H9 (cell line): ENCODE data around the gene CHN2. TPM values are rescaled to one million over a fixed set of nuclear protein-coding genes. Genes with fewer than 3 reads are reported as not detected.

ENCODE experiments used
- DNase-seq: peaks from one replicate; pipeline ENCODE4 v3.0.0-alpha.2; 2017
- H2AFZ ChIP-seq: one replicate; pipeline ENCODE4 v1.6.1; 2013; ENCODE audit warnings: mild to moderate bottlenecking, low read length, control low read depth, moderate library complexity
- H2AK5ac ChIP-seq: 2 replicates; pipeline ENCODE4 v1.6.1; 2013; ENCODE audit warnings: low read length, control low read depth, mixed read lengths; ENCODE audit not compliant: insufficient read length
- H2BK120ac ChIP-seq: one replicate; pipeline ENCODE4 v1.6.1; 2013; ENCODE audit warnings: low read depth, mild to moderate bottlenecking, low read length, control low read depth, inconsistent platforms; ENCODE audit not compliant: poor library complexity, severe bottlenecking
- H2BK12ac ChIP-seq: 2 replicates; pipeline ENCODE4 v1.6.1; 2013; ENCODE audit warnings: low read length, control low read depth, mixed read lengths, low read depth; ENCODE audit not compliant: insufficient read length
- H2BK15ac ChIP-seq: 2 replicates; pipeline ENCODE4 v1.6.1; 2013; ENCODE audit warnings: low read depth, low read length, control low read depth
- H2BK20ac ChIP-seq: one replicate; pipeline ENCODE4 v1.6.1; 2013; ENCODE audit warnings: low read depth, mild to moderate bottlenecking, low read length, control low read depth, inconsistent platforms; ENCODE audit not compliant: poor library complexity, severe bottlenecking
- H2BK5ac ChIP-seq: 2 replicates; pipeline ENCODE4 v1.6.1; 2013; ENCODE audit warnings: low read length, control low read depth, mixed read lengths; ENCODE audit not compliant: insufficient read length
- H3K14ac ChIP-seq: 2 replicates; pipeline ENCODE4 v1.6.1; 2013; ENCODE audit warnings: low read length, control low read depth; ENCODE audit not compliant: insufficient read depth
- H3K18ac ChIP-seq: 2 replicates; pipeline ENCODE4 v1.6.1; 2013; ENCODE audit warnings: low read depth, mild to moderate bottlenecking, mixed read lengths, low read length, control low read depth; ENCODE audit not compliant: insufficient read length
- H3K23ac ChIP-seq: 2 replicates; pipeline ENCODE4 v1.6.1; 2013; ENCODE audit warnings: low read length, control low read depth, mixed read lengths, low read depth; ENCODE audit not compliant: insufficient read length
- H3K23me2 ChIP-seq: 2 replicates; pipeline ENCODE4 v1.6.1; 2013; ENCODE audit warnings: low read depth, mild to moderate bottlenecking, mixed read lengths, low read length, control low read depth; ENCODE audit not compliant: insufficient read length, poor library complexity, severe bottlenecking
- H3K27ac ChIP-seq: 2 replicates; pipeline ENCODE4 v1.5.1; 2013; ENCODE audit warnings: low read length, control low read depth, mixed read lengths, low read depth; ENCODE audit not compliant: insufficient read length
- H3K27me3 ChIP-seq: 2 replicates; pipeline ENCODE4 v1.6.1; 2013; ENCODE audit warnings: low read length, control low read depth, inconsistent platforms; ENCODE audit not compliant: insufficient read depth
- H3K4ac ChIP-seq: 2 replicates; pipeline ENCODE4 v1.6.1; 2013; ENCODE audit warnings: low read depth, mild to moderate bottlenecking, control low read depth, inconsistent platforms, low read length, moderate library complexity
- H3K4me1 ChIP-seq: 2 replicates; pipeline ENCODE4 v1.6.1; 2013; ENCODE audit warnings: low read length, control low read depth, inconsistent platforms; ENCODE audit not compliant: insufficient read depth
- H3K4me2 ChIP-seq: 2 replicates; pipeline ENCODE4 v1.6.1; 2013; ENCODE audit warnings: low read length, control low read depth, mixed read lengths; ENCODE audit not compliant: insufficient read length, insufficient read depth
- H3K56ac ChIP-seq: 2 replicates; pipeline ENCODE4 v1.6.1; 2013; ENCODE audit warnings: low read depth, mild to moderate bottlenecking, mixed read lengths, low read length, control low read depth; ENCODE audit not compliant: insufficient read length
- H3K79me1 ChIP-seq: 2 replicates; pipeline ENCODE4 v1.6.1; 2013; ENCODE audit warnings: low read depth, mild to moderate bottlenecking, moderate library complexity, low read length, control low read depth, inconsistent platforms; ENCODE audit not compliant: insufficient read depth, poor library complexity, severe bottlenecking
- H3K79me2 ChIP-seq: 2 replicates; pipeline ENCODE4 v1.6.1; 2013; ENCODE audit warnings: low read length, control low read depth, inconsistent platforms; ENCODE audit not compliant: insufficient read depth
- H3K9ac ChIP-seq: 2 replicates; pipeline ENCODE4 v1.6.1; 2013; ENCODE audit warnings: low read length, control low read depth, mixed read lengths; ENCODE audit not compliant: insufficient read length; ENCODE audit errors: extremely low read depth
- H3K9me3 ChIP-seq: one replicate; pipeline ENCODE4 v1.6.1; 2013; ENCODE audit warnings: low read depth, low read length, inconsistent platforms; ENCODE audit not compliant: control insufficient read depth
- H3T11ph ChIP-seq: one replicate; pipeline ENCODE4 v1.6.1; 2013; ENCODE audit warnings: mild to moderate bottlenecking, low read length, control low read depth, inconsistent platforms
- H4K20me1 ChIP-seq: one replicate; pipeline ENCODE4 v1.6.1; 2013; ENCODE audit not compliant: control insufficient read depth, insufficient read length, insufficient read depth
- H4K5ac ChIP-seq: 2 replicates; pipeline ENCODE4 v1.6.1; 2013; ENCODE audit warnings: low read depth, mild to moderate bottlenecking, mixed read lengths, low read length, control low read depth; ENCODE audit not compliant: insufficient read length
- H4K8ac ChIP-seq: replicated peaks from 2 replicates; pipeline ENCODE4 v1.6.1; 2013; ENCODE audit warnings: low read length, control low read depth, mixed read lengths, low read depth; ENCODE audit not compliant: insufficient read length
- H4K91ac ChIP-seq: 2 replicates; pipeline ENCODE4 v1.6.1; 2013; ENCODE audit warnings: low read depth, mild to moderate bottlenecking, moderate library complexity, mixed read lengths, low read length, control low read depth; ENCODE audit not compliant: insufficient read length
- H3K27ac Mint-ChIP-seq, 3 experiments: 2 replicates in 2 of 3; 3 replicates in 1 of 3; pipeline ENCODE4 v1.8.0; 2020 to 2021; ENCODE audit warnings: mixed read lengths in 3 of 3, mild to moderate bottlenecking in 1 of 3, moderate library complexity in 1 of 3
- H3K27me3 Mint-ChIP-seq: 2 replicates; pipeline ENCODE4 v1.8.0; 2021; ENCODE audit warnings: low read depth, mild to moderate bottlenecking, moderate library complexity, mixed read lengths
- H3K36me3 Mint-ChIP-seq, 3 experiments: 2 replicates in 2 of 3; 3 replicates in 1 of 3; pipeline ENCODE4 v1.8.0; 2020 to 2021; ENCODE audit warnings: low read depth in 3 of 3, mixed read lengths in 3 of 3; ENCODE audit not compliant: insufficient read depth in 1 of 3
- H3K4me1 Mint-ChIP-seq, 2 experiments: 2 replicates each; pipeline ENCODE4 v1.8.0; 2020; ENCODE audit warnings: mixed read lengths in 2 of 2
- H3K4me3 Mint-ChIP-seq, 2 experiments: 2 replicates in 1 of 2; 3 replicates in 1 of 2; pipeline ENCODE4 v1.8.0; 2020 to 2021; ENCODE audit warnings: mild to moderate bottlenecking in 2 of 2, mixed read lengths in 2 of 2, moderate library complexity in 1 of 2
- H3K9me3 Mint-ChIP-seq, 2 experiments: 2 replicates in 1 of 2; 3 replicates in 1 of 2; pipeline ENCODE4 v1.8.0; 2020; ENCODE audit warnings: mild to moderate bottlenecking in 2 of 2, mixed read lengths in 2 of 2, moderate library complexity in 1 of 2
- WGBS: extraction: QIAGEN DNeasy Blood & Tissue Kit; methylation state at CpG from one replicate; pipeline ENCODE4 v1.1.7; 2013; ENCODE audit warnings: missing lambda C conversion rate, low lambda C conversion rate, mixed read lengths; ENCODE audit not compliant: insufficient read length; ENCODE audit errors: extremely low coverage; 5-methylcytosine and 5-hydroxymethylcytosine counted together
- total RNA-seq: library from RNA; stranded (reverse); gene quantifications from 2 replicates; pipeline ENCODE4 v1.2.1, GENCODE V29; 2021
- TF ChIP-seq, protein P1 (sequence below): fragments of 200-600 bp; sonication (generic); conservative IDR thresholded peaks from 3 replicates; pipeline ENCODE4 v1.8.0; 2021; ENCODE audit warnings: antibody characterized with exemption, mild to moderate bottlenecking

The CHN2 gene
- total RNA-seq, 1 experiment from 2014 or later = 3.3 TPM

DNA sequence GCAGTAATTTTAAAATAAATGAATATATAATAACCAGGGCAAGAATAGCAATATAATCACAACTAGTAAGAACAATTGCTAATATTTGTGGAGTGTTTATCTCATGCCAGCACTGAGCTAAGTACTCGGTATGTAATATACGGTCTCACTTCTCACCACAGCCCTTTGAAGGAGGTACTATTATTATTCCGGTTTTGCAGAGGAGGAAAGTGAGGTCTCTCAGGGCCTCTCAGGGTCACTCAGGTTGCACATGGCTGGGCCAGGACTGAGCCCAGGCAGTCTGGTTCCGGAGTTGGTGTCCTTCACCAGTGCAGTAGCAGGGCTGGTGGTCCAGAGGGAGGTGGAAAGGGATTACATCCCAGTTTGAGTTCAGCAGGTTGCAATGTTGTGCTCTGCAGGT is 80.9 kb downstream of the CHN2 start:
- H2BK15ac ChIP-seq = no peak overlapping the region
- no peak overlapping the region for H4K8ac ChIP-seq
- peak overlapping the region; percentile 62 for H3K14ac ChIP-seq
- Mint-ChIP-seq H3K27ac (no peak overlapping the region), H3K27me3 (peaks cover 1% of the 10 kb centered on the region; the same call in 1 of the 2 replicates), H3K36me3 (no peaks in the 10 kb centered on the region), H3K9me3 (no peaks in the 10 kb centered on the region), H3K4me3 (no peak overlapping the region), H3K4me1 (peaks cover 44 to 45% of the 10 kb centered on the region in 2 experiments)
- H3K9ac ChIP-seq = no peak overlapping the region
- H3K79me1 ChIP-seq = no peaks in the 10 kb centered on the region
- H3K9me3 ChIP-seq = no peaks in the 10 kb centered on the region
- H3K27ac ChIP-seq = no peak overlapping the region
- H3K18ac ChIP-seq = no peak overlapping the region
- no peak overlapping the region for H2BK120ac ChIP-seq
- TF ChIP-seq, protein P1, sequence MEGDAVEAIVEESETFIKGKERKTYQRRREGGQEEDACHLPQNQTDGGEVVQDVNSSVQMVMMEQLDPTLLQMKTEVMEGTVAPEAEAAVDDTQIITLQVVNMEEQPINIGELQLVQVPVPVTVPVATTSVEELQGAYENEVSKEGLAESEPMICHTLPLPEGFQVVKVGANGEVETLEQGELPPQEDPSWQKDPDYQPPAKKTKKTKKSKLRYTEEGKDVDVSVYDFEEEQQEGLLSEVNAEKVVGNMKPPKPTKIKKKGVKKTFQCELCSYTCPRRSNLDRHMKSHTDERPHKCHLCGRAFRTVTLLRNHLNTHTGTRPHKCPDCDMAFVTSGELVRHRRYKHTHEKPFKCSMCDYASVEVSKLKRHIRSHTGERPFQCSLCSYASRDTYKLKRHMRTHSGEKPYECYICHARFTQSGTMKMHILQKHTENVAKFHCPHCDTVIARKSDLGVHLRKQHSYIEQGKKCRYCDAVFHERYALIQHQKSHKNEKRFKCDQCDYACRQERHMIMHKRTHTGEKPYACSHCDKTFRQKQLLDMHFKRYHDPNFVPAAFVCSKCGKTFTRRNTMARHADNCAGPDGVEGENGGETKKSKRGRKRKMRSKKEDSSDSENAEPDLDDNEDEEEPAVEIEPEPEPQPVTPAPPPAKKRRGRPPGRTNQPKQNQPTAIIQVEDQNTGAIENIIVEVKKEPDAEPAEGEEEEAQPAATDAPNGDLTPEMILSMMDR = no peak
- H2AFZ ChIP-seq = no peak overlapping the region
- H2BK5ac ChIP-seq = no peak overlapping the region
- no peaks in the 10 kb centered on the region for H3K23me2 ChIP-seq
- H4K20me1 ChIP-seq = no peaks in the 10 kb centered on the region
- H2BK20ac ChIP-seq = no peak overlapping the region
- no peak overlapping the region for H2AK5ac ChIP-seq
- no peak for DNase-seq
- H4K5ac ChIP-seq = no peak overlapping the region
- H3K4me2 ChIP-seq = no peak overlapping the region
- no peak overlapping the region for H4K91ac ChIP-seq
- H2BK12ac ChIP-seq = no peak overlapping the region
- no peak overlapping the region for H3T11ph ChIP-seq
- no peaks in the 10 kb centered on the region for H3K27me3 ChIP-seq
- no peak overlapping the region for H3K4ac ChIP-seq
- no peak overlapping the region for H3K23ac ChIP-seq
- no peaks in the 10 kb centered on the region for H3K79me2 ChIP-seq
- no CpG with 5 or more reads among the region's 4 CpGs for WGBS
- no peak overlapping the region for H3K56ac ChIP-seq
- H3K4me1 ChIP-seq = peaks cover 17% of the 10 kb centered on the region
